ENCODE data around the gene ST6GALNAC1. TPM values are rescaled to one million over a fixed set of nuclear protein-coding genes. Genes with fewer than 3 reads are reported as not detected.
"Not testable (repeated sequence)": the region's sequence is repeated elsewhere in the genome, so short reads cannot be mapped to it uniquely, and the experiment has no call there.

The ST6GALNAC1 gene
- total and polyA plus RNA-seq, 10 of the 15 experiments (the other 5 are each of a cell fraction or from before 2014, with no cell fraction given), result 0.08 TPM; not detected in 9

DNA sequence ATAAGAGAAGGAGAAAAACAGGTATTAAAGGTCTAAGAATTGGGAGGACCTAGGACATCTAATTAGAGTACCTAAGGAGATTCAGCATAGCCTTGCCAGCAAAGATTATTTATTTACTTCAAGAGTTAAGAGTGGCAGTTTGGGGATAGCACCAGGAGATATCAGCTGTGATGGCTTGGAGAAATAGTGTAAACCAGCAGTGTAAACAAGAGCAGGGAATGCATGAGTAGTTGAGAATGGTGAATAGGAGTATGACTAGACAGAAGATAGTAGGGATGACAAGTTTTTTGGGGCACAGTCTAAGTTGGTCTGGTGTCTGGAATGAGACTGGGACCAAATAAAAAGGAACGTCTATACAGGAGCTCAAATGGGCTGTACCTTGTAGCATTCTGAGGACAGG is 36.9 kb downstream of the ST6GALNAC1 start:
- H3K79me2 ChIP-seq (ENCODE audit: control insufficient read depth, insufficient read depth, low read length); H3K4me3 ChIP-seq; H3K27me3 ChIP-seq (replicated peaks in 1 of 2; ENCODE audit: control insufficient read depth in 2 of 2, insufficient read depth in 2 of 2, low read length in 1 of 2); intact Hi-C loops (cut with micrococcal nuclease; ENCODE audit: unreplicated experiment); H3K9ac ChIP-seq (ENCODE audit: control insufficient read depth, insufficient read depth, low read length); H3K9me3 ChIP-seq (replicated peaks; ENCODE audit: control insufficient read depth, insufficient read depth, low read length); H4K20me1 ChIP-seq (ENCODE audit: control insufficient read depth, insufficient read depth); in situ Hi-C loops (cut with MboI); RAD21 ChIA-PET (ENCODE audit: unreplicated experiment); H3K4me1 ChIP-seq (ENCODE audit: control insufficient read depth, insufficient read depth, low read length); POLR2A ChIA-PET; SMC1A ChIA-PET (ENCODE audit: uncharacterized antibody, unreplicated experiment); H2AFZ ChIP-seq (ENCODE audit: control insufficient read depth, low read depth, low read length); BruUV-seq (replicated peaks); H3K4me2 ChIP-seq (ENCODE audit: control insufficient read depth, insufficient read depth); ATAC-seq; CTCF ChIA-PET; H3K36me3 ChIP-seq (ENCODE audit: control insufficient read depth in 2 of 2, insufficient read depth in 2 of 2, low read length in 1 of 2); H3K27ac ChIP-seq (ENCODE audit: control insufficient read depth, insufficient read depth); DNase-seq (ENCODE audit: low read depth, low spot score); FAIRE-seq: not testable (repeated sequence)
- 83% methylated on average over 1 of the region's 1 CpG for WGBS (ENCODE audit: insufficient coverage, insufficient replicate concordance, low lambda C conversion rate, missing lambda C conversion rate)

DNA sequence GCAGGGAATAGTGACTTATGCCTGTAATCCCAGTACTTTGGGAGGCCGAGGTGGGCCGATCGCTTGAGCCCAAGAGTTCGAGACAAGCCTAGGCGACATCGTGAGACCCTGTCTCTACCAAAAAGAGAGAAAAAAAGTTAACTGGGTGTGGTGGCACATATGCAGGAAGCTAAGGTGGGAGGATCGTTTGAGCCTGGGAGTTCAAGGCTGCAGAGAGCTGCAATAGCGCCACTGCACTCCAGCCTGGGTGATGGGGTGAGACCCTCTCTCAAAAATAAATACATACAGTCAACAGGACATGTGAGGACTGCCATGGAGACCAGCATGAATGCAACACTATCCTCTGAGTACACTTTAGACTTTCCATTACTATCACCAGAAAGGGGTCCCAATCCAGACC is 42.5 kb downstream of the ST6GALNAC1 start:
- Histone ChIP-seq H3K79me2 (ENCODE audit: control insufficient read depth, insufficient read depth, low read length) (no peaks in the 10 kb centered on the region), H4K20me1 (ENCODE audit: control insufficient read depth, insufficient read depth) (no peaks in the 10 kb centered on the region), H3K36me3 (ENCODE audit: control insufficient read depth in 2 of 2, insufficient read depth in 2 of 2, low read length in 1 of 2) (no peaks in the 10 kb centered on the region), H3K4me2 (ENCODE audit: control insufficient read depth, insufficient read depth) (no peak overlapping the region), H3K9ac (ENCODE audit: control insufficient read depth, insufficient read depth, low read length) (no peak overlapping the region), H3K27ac (ENCODE audit: control insufficient read depth, insufficient read depth) (no peak overlapping the region), H3K4me1 (ENCODE audit: control insufficient read depth, insufficient read depth, low read length) (no peaks in the 10 kb centered on the region), H2AFZ (ENCODE audit: control insufficient read depth, low read depth, low read length) (no peak overlapping the region), H3K9me3 (replicated peaks; ENCODE audit: control insufficient read depth, insufficient read depth, low read length) (no peaks in the 10 kb centered on the region), H3K27me3 (replicated peaks in 1 of 2; ENCODE audit: control insufficient read depth in 2 of 2, insufficient read depth in 2 of 2, low read length in 1 of 2) (no peaks in the 10 kb centered on the region), H3K4me3 (no peak overlapping the region)
- TF ChIP-seq ZZZ3 (IDR thresholded peaks at IDR 0.05; ENCODE audit: control insufficient read depth, insufficient read length, low read depth) (no peak), ZNF274 (IDR thresholded peaks at IDR 0.05; ENCODE audit: insufficient read depth, insufficient read length) (no peak), ZSCAN29 (IDR thresholded peaks at IDR 0.05) (no peak), CREM (IDR thresholded peaks at IDR 0.05; ENCODE audit: low read depth) (no peak)
- WGBS (ENCODE audit: insufficient coverage, insufficient replicate concordance, low lambda C conversion rate, missing lambda C conversion rate), result 73% methylated on average over 8 of the region's 8 CpGs
- intact Hi-C loops (cut with micrococcal nuclease; ENCODE audit: unreplicated experiment), result no loop called here
- ChIA-PET RAD21 (ENCODE audit: unreplicated experiment) (no interaction called here), SMC1A (ENCODE audit: uncharacterized antibody, unreplicated experiment) (interaction anchor here (0.9 to 1.4 kb wide), 2 partner anchors 11 to 24 kb away, joined by 3 to 4 read pairs; no protein-coding TSS in a partner anchor), POLR2A (no interaction called here), CTCF (interaction anchor here (1.0 to 2.1 kb wide), 5 partner anchors 9 to 81 kb away, joined by 3 to 7 read pairs (median 5); no protein-coding TSS in a partner anchor)
- no peak for DNase-seq (ENCODE audit: low read depth, low spot score)
- no peak for ATAC-seq
- no peak for FAIRE-seq
- in situ Hi-C loops (cut with MboI), result no loop called here
- BruUV-seq (replicated peaks), result no TSS peak
